ENCODE results near the gene RORB. TPM values are rescaled to one million over a fixed set of nuclear protein-coding genes. Genes with fewer than 3 reads are reported as not detected.
A peak's percentile ranks its signal among the peaks of the same experiment; 100 is the strongest.

The RORB gene
- total and polyA plus RNA-seq, 2 donors (not counting 1 experiment from before 2014, with no cell fraction given): 0.24 to 4.3 TPM

DNA sequence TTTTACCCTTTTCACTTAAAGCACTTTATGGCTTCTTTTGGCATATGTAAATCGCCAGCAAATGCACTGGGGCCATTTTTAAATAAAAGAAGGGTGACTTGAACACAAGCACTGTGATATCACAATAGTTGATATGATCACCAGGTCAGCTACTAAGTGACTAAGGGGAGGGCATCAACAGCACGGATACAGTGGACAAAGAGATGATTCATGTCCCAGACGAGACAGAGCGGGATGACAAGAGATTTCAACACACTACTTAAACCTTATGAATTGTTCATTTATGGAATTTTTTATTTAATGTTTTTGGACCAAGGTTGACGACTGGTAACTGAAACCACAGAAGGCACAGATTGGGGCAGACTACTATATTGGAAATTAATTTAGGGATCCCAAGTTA, 54.1 kb downstream of the RORB start:
- no peak for DNase-seq (ENCODE audit: low read depth in 2 of 2)
- Histone ChIP-seq H3K79me2 (ENCODE audit: control insufficient read depth, insufficient read depth, low read length) (no peaks in the 10 kb centered on the region), H3K9ac (ENCODE audit: insufficient read depth, low read length) (no peak overlapping the region), H3K4me2 (ENCODE audit: extremely low read depth, insufficient read depth, low read length) (no peak overlapping the region), H3K27me3 (ENCODE audit: control insufficient read depth, insufficient read depth, low read length) (no peaks in the 10 kb centered on the region), H2AFZ (ENCODE audit: low read length) (no peak overlapping the region), H3K36me3 (ENCODE audit: control insufficient read depth, insufficient read depth, low read length) (no peaks in the 10 kb centered on the region), H4K20me1 (ENCODE audit: control insufficient read depth, extremely low read depth, insufficient read depth, low read length) (no peaks in the 10 kb centered on the region), H3K9me3 (ENCODE audit: control insufficient read depth, insufficient read depth, low read depth, low read length) (no peaks in the 10 kb centered on the region), H3K4me1 (ENCODE audit: control insufficient read depth, extremely low read depth, insufficient read depth, low read length) (no peaks in the 10 kb centered on the region), H3K27ac (ENCODE audit: insufficient read depth, low read length) (no peak overlapping the region), H3K4me3 (replicated peaks in 1 of 4; ENCODE audit: control extremely low read depth in 1 of 4, insufficient read depth in 1 of 4, low read depth in 3 of 4, low read length in 4 of 4) (no peak overlapping the region)
- TF ChIP-seq EZH2 (IDR thresholded peaks at IDR 0.05; ENCODE audit: low read length, missing control alignments) (no peak), CTCF (conservative IDR thresholded peaks at IDR 0.05 in 1 of 2, IDR thresholded peaks at IDR 0.05 in 1 of 2; ENCODE audit: low read depth in 1 of 2, low read length in 2 of 2) (no peak)

DNA sequence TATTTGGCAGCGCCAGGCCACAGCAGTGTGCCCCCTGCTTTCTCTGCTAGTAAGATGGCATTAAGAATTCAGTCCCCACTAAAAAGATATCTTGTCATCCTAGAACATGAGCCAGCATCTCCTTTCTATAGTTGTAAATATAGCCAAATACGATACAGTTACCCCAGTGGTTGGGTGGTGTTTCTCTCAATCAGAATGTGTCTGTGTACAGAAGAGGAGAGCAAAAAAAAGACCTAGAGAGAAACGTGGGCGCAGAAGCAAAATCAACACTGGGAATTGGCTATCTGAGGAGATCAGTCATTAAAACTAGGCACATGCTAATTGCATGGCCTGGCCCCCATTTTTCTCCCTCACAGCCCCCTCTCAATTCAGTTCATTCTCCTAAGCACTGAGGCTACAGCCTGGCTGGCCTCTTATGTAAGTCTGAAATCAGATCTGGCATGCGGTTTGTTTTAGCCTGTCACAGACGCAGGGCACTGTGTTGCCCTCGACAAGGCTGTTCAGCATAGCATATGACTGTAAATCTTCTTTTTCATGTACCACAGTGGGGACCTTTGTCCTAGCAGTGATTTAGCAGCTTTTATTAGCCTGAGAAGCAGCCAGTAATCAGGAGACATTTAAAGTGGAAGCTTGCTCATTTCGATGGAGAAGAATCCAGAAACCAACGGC, 57.8 kb downstream of the RORB start:
- TF ChIP-seq CTCF (conservative IDR thresholded peaks at IDR 0.05 in 1 of 2, IDR thresholded peaks at IDR 0.05 in 1 of 2; ENCODE audit: low read depth in 1 of 2, low read length in 2 of 2) (no peak), EZH2 (IDR thresholded peaks at IDR 0.05; ENCODE audit: low read length, missing control alignments) (no peak)
- no peaks in the 10 kb centered on the region for H3K27me3 ChIP-seq (ENCODE audit: control insufficient read depth, insufficient read depth, low read length)
- H2AFZ ChIP-seq (ENCODE audit: low read length): no peak overlapping the region
- no peak overlapping the region for H3K4me3 ChIP-seq (replicated peaks in 1 of 4; ENCODE audit: control extremely low read depth in 1 of 4, insufficient read depth in 1 of 4, low read depth in 3 of 4, low read length in 4 of 4)
- DNase-seq (ENCODE audit: low read depth in 2 of 2): peak in 1 of 2 donors; percentile 20
- no peak overlapping the region for H3K9ac ChIP-seq (ENCODE audit: insufficient read depth, low read length)
- H3K9me3 ChIP-seq (ENCODE audit: control insufficient read depth, insufficient read depth, low read depth, low read length): no peaks in the 10 kb centered on the region
- no peaks in the 10 kb centered on the region for H4K20me1 ChIP-seq (ENCODE audit: control insufficient read depth, extremely low read depth, insufficient read depth, low read length)
- H3K36me3 ChIP-seq (ENCODE audit: control insufficient read depth, insufficient read depth, low read length): no peaks in the 10 kb centered on the region
- H3K79me2 ChIP-seq (ENCODE audit: control insufficient read depth, insufficient read depth, low read length): no peaks in the 10 kb centered on the region
- H3K27ac ChIP-seq (ENCODE audit: insufficient read depth, low read length): no peak overlapping the region
- no peaks in the 10 kb centered on the region for H3K4me1 ChIP-seq (ENCODE audit: control insufficient read depth, extremely low read depth, insufficient read depth, low read length)
- H3K4me2 ChIP-seq (ENCODE audit: extremely low read depth, insufficient read depth, low read length): no peak overlapping the region

- no peak overlapping the region for H2AFZ ChIP-seq (ENCODE audit: low read length)
- TF ChIP-seq CTCF (conservative IDR thresholded peaks at IDR 0.05 in 1 of 2, IDR thresholded peaks at IDR 0.05 in 1 of 2; ENCODE audit: low read depth in 1 of 2, low read length in 2 of 2): no peak
- no peak for TF ChIP-seq EZH2 (IDR thresholded peaks at IDR 0.05; ENCODE audit: low read length, missing control alignments)
- no peaks in the 10 kb centered on the region for H3K9me3 ChIP-seq (ENCODE audit: control insufficient read depth, insufficient read depth, low read depth, low read length)
- no peak overlapping the region for H3K9ac ChIP-seq (ENCODE audit: insufficient read depth, low read length)
- DNase-seq (ENCODE audit: low read depth in 2 of 2): no peak
- no peaks in the 10 kb centered on the region for H4K20me1 ChIP-seq (ENCODE audit: control insufficient read depth, extremely low read depth, insufficient read depth, low read length)
- no peaks in the 10 kb centered on the region for H3K4me1 ChIP-seq (ENCODE audit: control insufficient read depth, extremely low read depth, insufficient read depth, low read length)
- H3K36me3 ChIP-seq (ENCODE audit: control insufficient read depth, insufficient read depth, low read length): no peaks in the 10 kb centered on the region
- no peak overlapping the region for H3K27ac ChIP-seq (ENCODE audit: insufficient read depth, low read length)
- no peak overlapping the region for H3K4me3 ChIP-seq (replicated peaks in 1 of 4; ENCODE audit: control extremely low read depth in 1 of 4, insufficient read depth in 1 of 4, low read depth in 3 of 4, low read length in 4 of 4)
- no peaks in the 10 kb centered on the region for H3K79me2 ChIP-seq (ENCODE audit: control insufficient read depth, insufficient read depth, low read length)
- no peak overlapping the region for H3K4me2 ChIP-seq (ENCODE audit: extremely low read depth, insufficient read depth, low read length)
- H3K27me3 ChIP-seq (ENCODE audit: control insufficient read depth, insufficient read depth, low read length): no peaks in the 10 kb centered on the region
These were observed 58.4 kb downstream of the RORB start for GRCh38 chr9:74555565-74555964.
